Measurements from ENCODE around the gene TAF10.

TAF10 gene

GRCh38 chr11:6623391-6624363 is 11.7 kb upstream of the TAF10 start:
- no peak for DNase-seq

GRCh38 chr11:6622261-6623171 is 10.5 kb upstream of the TAF10 start:
- DNase-seq, result no peak

GRCh38 chr11:6621711-6622211 is 9.7 kb upstream of the TAF10 start:
- no peak for DNase-seq

- no peak for DNase-seq
These were observed 8.6 kb upstream of the TAF10 start for GRCh38 chr11:6620636-6621035.

- peak; percentile 63 to 75 (median 69) for DNase-seq
These were observed 7.2 kb upstream of the TAF10 start, which contains the start of gene TPP1 for GRCh38 chr11:6619004-6619745. Gene TPP1, minus strand, starts transcription at chr11:6619422. Its CDS starts 22 bp downstream, at chr11:6619400.

- DNase-seq, result peak; percentile 21 to 50 (median 42)
These were observed 6.3 kb upstream of the TAF10 start for GRCh38 chr11:6618117-6619003.

- DNase-seq, result no peak
These were observed 5.3 kb upstream of the TAF10 start for GRCh38 chr11:6617315-6617781.

- DNase-seq, result no peak
These were observed 4.7 kb upstream of the TAF10 start for GRCh38 chr11:6616596-6617250.

GRCh38 chr11:6615882-6616585 is 4.0 kb upstream of the TAF10 start:
- no peak for DNase-seq

- DNase-seq, result no peak
These were observed 3.0 kb upstream of the TAF10 start for GRCh38 chr11:6615046-6615445.

GRCh38 chr11:6614446-6614845 is 2.4 kb upstream of the TAF10 start:
- DNase-seq, result no peak

GRCh38 chr11:6613496-6613895 is 1.5 kb upstream of the TAF10 start:
- DNase-seq, result no peak

GRCh38 chr11:6611963-6612212 is 128 bp downstream of the TAF10 start:
- no peak for DNase-seq

- no peak for DNase-seq
These were observed 689 bp downstream of the TAF10 start for GRCh38 chr11:6611092-6611962.

GRCh38 chr11:6610591-6610990 is 1.4 kb downstream of the TAF10 start:
- no peak for DNase-seq

GRCh38 chr11:6609502-6610015 is 2.5 kb downstream of the TAF10 start:
- DNase-seq, result no peak

GRCh38 chr11:6608726-6609501 is 3.1 kb downstream of the TAF10 start:
- no peak for DNase-seq

GRCh38 chr11:6608011-6608410 is 4.0 kb downstream of the TAF10 start:
- no peak for DNase-seq

All from activated CD4-positive, CD25-positive, alpha-beta regulatory T cell (primary cell).